ENCODE data around the gene GALNT10. TPM values are rescaled to one million over a fixed set of nuclear protein-coding genes. Genes with fewer than 3 reads are reported as not detected.

Gene GALNT10
- total and polyA plus RNA-seq, 9 of the 15 experiments (the other 6 are each of a cell fraction or from before 2014, with no cell fraction given) = 4.6 to 37.1 (median 13.3) TPM

GRCh38 chr5:154243736-154244135 is 53.2 kb downstream of the GALNT10 start:
- in situ Hi-C loops (cut with MboI) (no loop called here), intact Hi-C loops (cut with micrococcal nuclease) (no loop called here)
- no peak for ATAC-seq
- Histone ChIP-seq H3K9me1 (ENCODE audit: control insufficient read depth, insufficient read depth, low read length) (no peaks in the 10 kb centered on the region), H3K79me2 (ENCODE audit: control insufficient read depth, insufficient read depth, low read length) (no peaks in the 10 kb centered on the region; the same call in 2 of the 3 replicates), H2AFZ (ENCODE audit: low read depth, low read length) (no peak overlapping the region), H3K4me3 (no peak overlapping the region), H3K27me3 (ENCODE audit: control insufficient read depth in 2 of 2, insufficient read depth in 2 of 2, low read length in 2 of 2) (no peaks in the 10 kb centered on the region), H3K4me2 (ENCODE audit: insufficient read depth, low read length) (no peak overlapping the region), H3K36me3 (ENCODE audit: control insufficient read depth, insufficient read depth, low read length) (no peaks in the 10 kb centered on the region), H3K9ac (ENCODE audit: insufficient read depth in 1 of 2, low read depth in 2 of 2, low read length in 2 of 2) (no peak overlapping the region), H4K20me1 (replicated peaks; ENCODE audit: control insufficient read depth, insufficient read depth, low read length) (no peaks in the 10 kb centered on the region), H3K27ac (ENCODE audit: extremely low read depth, low read depth, low read length) (no peak overlapping the region), H3K9me3 (replicated peaks; ENCODE audit: control insufficient read depth, insufficient read depth, low read depth, low read length) (no peaks in the 10 kb centered on the region), H3K4me1 (replicated peaks in 1 of 2; ENCODE audit: control insufficient read depth in 2 of 2, insufficient read depth in 2 of 2, low read length in 2 of 2) (peaks cover 0 to 5% of the 10 kb centered on the region in 2 experiments; a peak in 2 of 5 replicates)
- ChIA-PET POLR2A (no interaction called here), CTCF (ENCODE audit: low intra/inter-chr PET ratio) (no interaction called here)
- FAIRE-seq = no peak
- BruUV-seq (replicated peaks) = no TSS peak
- TF ChIP-seq TBL1XR1 (IDR thresholded peaks at IDR 0.05; ENCODE audit: low read length in 2 of 2) (no peak), NFATC3 (IDR thresholded peaks at IDR 0.05) (no peak), ZNF740 (CRISPR knock-in tag; IDR thresholded peaks at IDR 0.05) (no peak), ZNF740 (tag; IDR thresholded peaks at IDR 0.05) (no peak), ZNF212 (CRISPR knock-in tag; IDR thresholded peaks at IDR 0.05) (no peak), NEUROD1 (IDR thresholded peaks at IDR 0.05; ENCODE audit: borderline replicate concordance, low read depth, low read length, partially characterized antibody) (no peak), GTF3C2 (IDR thresholded peaks at IDR 0.05; ENCODE audit: borderline replicate concordance, extremely low read depth, insufficient read length) (no peak), KLF16 (IDR thresholded peaks at IDR 0.05) (no peak)
- DNase-seq (ENCODE audit: extremely low read depth in 1 of 4, low spot score in 3 of 4) = no peak
- WGBS (ENCODE audit: insufficient coverage, low coverage, missing lambda C conversion rate) = 95% methylated on average over 2 of the region's 2 CpGs

Data from K562 (cell line).